ENCODE data around the gene CHST7.

Gene CHST7

GRCh38 chrX:46573892-46574773 is 568 bp downstream of the CHST7 start:
- DNase-seq (ENCODE audit: low spot score): peak; percentile 68

- no peak for DNase-seq (ENCODE audit: low spot score)
Measured at GRCh38 chrX:46574774-46575381, 1.3 kb downstream of the CHST7 start.

GRCh38 chrX:46575586-46575985 is 2.0 kb downstream of the CHST7 start:
- no peak for DNase-seq (ENCODE audit: low spot score)

- DNase-seq (ENCODE audit: low spot score): no peak
Measured at GRCh38 chrX:46575991-46576392, 2.4 kb downstream of the CHST7 start.

GRCh38 chrX:46576458-46576857 is 2.9 kb downstream of the CHST7 start:
- DNase-seq (ENCODE audit: low spot score): no peak

- DNase-seq (ENCODE audit: low spot score): no peak
Measured at GRCh38 chrX:46577221-46578005, 3.8 kb downstream of the CHST7 start.

GRCh38 chrX:46579250-46579649 is 5.7 kb downstream of the CHST7 start:
- DNase-seq (ENCODE audit: low spot score): no peak

GRCh38 chrX:46580613-46581012 is 7.0 kb downstream of the CHST7 start:
- DNase-seq (ENCODE audit: low spot score): no peak

GRCh38 chrX:46582325-46582724 is 8.8 kb downstream of the CHST7 start:
- DNase-seq (ENCODE audit: low spot score): no peak

- no peak for DNase-seq (ENCODE audit: low spot score)
Measured at GRCh38 chrX:46582966-46583365, 9.4 kb downstream of the CHST7 start.

- no peak for DNase-seq (ENCODE audit: low spot score)
Measured at GRCh38 chrX:46584736-46585135, 11.2 kb downstream of the CHST7 start.

- no peak for DNase-seq (ENCODE audit: low spot score)
Measured at GRCh38 chrX:46587158-46587557, 13.6 kb downstream of the CHST7 start.

GRCh38 chrX:46587753-46588171 is 14.2 kb downstream of the CHST7 start:
- no peak for DNase-seq (ENCODE audit: low spot score)

- DNase-seq (ENCODE audit: low spot score): no peak
Measured at GRCh38 chrX:46588263-46588662, 14.7 kb downstream of the CHST7 start.

GRCh38 chrX:46589977-46590723 is 16.6 kb downstream of the CHST7 start:
- no peak for DNase-seq (ENCODE audit: low spot score)

- DNase-seq (ENCODE audit: low spot score): no peak
Measured at GRCh38 chrX:46595084-46595483, 21.5 kb downstream of the CHST7 start.

- DNase-seq (ENCODE audit: low spot score): no peak
Measured at GRCh38 chrX:46597208-46597607, 23.6 kb downstream of the CHST7 start.

- DNase-seq (ENCODE audit: low spot score): no peak
Measured at GRCh38 chrX:46597771-46598170, 24.2 kb downstream of the CHST7 start.

- DNase-seq (ENCODE audit: low spot score): no peak
Measured at GRCh38 chrX:46599051-46599560, 25.5 kb downstream of the CHST7 start.

- DNase-seq (ENCODE audit: low spot score): no peak
Measured at GRCh38 chrX:46601283-46601682, 27.7 kb downstream of the CHST7 start.

GRCh38 chrX:46602468-46603102 is 29.0 kb downstream of the CHST7 start:
- no peak for DNase-seq (ENCODE audit: low spot score)
